ENCODE results near the gene GOLGA8A.
"Not testable (repeated sequence)": the region's sequence is repeated elsewhere in the genome, so short reads cannot be mapped to it uniquely, and the experiment has no call there.

The GOLGA8A gene, protein sequence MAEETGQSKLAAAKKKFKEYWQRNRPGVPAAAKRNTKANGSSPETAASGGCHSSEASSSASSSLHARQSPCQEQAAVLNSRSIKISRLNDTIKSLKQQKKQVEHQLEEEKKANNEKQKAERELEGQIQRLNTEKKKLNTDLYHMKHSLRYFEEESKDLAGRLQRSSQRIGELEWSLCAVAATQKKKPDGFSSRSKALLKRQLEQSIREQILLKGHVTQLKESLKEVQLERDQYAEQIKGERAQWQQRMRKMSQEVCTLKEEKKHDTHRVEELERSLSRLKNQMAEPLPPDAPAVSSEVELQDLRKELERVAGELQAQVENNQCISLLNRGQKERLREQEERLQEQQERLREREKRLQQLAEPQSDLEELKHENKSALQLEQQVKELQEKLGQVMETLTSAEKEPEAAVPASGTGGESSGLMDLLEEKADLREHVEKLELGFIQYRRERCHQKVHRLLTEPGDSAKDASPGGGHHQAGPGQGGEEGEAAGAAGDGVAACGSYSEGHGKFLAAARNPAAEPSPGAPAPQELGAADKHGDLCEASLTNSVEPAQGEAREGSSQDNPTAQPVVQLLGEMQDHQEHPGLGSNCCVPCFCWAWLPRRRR

DNA sequence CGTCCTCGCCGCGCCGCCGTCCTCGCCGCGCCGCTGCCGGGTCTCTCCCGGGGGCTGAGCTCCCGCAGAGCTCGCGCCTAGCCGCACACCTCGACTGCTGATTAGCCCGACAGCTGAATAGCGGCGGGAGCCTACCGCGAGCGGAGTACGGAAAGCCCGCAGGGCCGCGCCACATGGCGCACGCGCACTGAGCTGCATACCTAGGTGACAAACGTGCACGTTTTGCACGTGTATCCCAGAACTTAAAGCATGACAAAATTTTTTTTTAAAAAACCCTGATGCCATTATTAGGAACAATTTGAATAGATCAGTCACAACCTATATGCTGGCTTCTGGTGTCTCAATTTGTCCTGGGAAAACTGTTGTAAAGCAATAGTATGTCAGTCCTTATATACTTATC, at the start of gene GOLGA8A:
Gene GOLGA8A, minus strand, starts transcription at position 122 of the 400 bp plus-strand sequence. CDS start 48,117 bp downstream, outside the sequence.
- peak; percentile 54 for DNase-seq

GRCh38 chr15:34483644-34484043, 46.0 kb upstream of the GOLGA8A start:
- DNase-seq, result no peak

DNA sequence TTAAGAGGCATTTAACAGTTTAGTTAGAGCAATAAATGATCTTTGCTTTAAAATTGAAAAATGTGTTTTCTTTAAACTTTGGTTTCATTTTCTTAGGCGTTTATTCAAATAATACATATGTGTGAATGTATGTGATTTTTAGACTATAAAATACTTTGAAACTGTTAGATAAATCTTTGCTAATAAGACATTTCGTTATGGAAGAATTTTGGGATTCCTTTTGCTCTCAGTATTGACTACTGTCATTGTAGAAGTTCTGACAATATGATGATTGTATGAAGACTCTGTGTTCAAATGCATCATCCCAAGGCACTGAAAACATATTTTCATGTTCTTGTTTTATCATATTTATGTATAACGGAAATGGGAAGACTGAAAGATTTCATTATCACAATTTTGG, 43.8 kb upstream of the GOLGA8A start:
- DNase-seq, result no peak

- no peak for DNase-seq
These were observed 36.2 kb upstream of the GOLGA8A start for GRCh38 chr15:34473840-34474239.

DNA sequence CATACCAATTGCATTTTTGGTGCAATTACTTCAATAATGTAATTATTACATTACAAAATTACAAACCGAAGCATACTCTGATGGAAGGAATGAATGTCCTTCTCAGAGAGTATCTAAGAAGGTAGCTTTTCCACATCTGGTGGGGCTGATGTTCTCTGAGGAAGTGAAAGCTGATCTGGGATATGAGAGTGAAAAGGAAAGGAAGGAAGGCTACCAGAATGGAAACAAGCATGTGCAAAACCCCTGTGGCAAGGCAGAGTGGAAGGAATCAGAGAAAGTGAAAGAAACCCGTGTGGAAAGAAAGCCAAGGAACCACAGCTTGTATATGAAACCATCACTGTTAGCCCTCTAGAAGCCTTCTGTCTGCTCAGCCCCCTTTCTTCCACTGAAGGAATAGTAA, 35.3 kb upstream of the GOLGA8A start:
- no peak for DNase-seq

- no peak for DNase-seq
These were observed 33.3 kb upstream of the GOLGA8A start for GRCh38 chr15:34470892-34471291.

DNA sequence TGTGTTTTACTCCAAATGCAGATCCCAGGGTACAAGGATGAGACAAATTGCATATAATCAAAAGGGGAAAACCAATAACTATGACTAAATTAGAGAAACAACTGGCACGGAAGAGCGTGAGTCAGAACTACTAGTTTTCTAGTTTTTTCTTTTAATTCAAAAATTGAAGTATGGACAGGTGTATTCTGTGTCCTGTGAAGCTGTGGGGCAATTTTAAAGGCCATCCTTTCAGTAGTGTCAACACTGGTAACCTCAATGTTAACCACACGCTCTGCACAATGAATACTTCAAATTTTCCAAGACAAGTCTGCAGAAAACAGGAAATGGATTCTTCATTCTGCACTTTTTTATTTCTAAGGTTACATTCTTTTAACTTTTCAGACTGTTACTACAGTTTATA, 32.5 kb upstream of the GOLGA8A start:
- DNase-seq, result no peak

DNA sequence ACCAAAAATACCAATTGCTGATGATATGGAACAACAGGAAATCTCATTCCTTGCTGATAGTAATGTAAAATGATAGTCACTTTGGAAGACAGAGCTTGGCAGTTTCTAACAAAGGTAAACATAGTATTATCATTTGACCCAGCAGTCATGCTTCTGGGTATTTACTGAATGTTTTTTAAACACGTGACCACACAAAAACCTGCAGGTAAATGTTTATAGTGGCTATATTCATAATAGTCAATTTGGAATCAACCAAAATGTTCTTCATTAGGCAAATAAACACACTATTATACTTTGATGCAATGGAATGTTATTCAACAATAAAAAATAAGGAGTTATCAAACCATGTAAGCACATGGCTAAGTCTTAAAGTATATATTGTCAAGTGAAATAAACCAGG, 24.1 kb upstream of the GOLGA8A start:
- DNase-seq, result no peak

DNA sequence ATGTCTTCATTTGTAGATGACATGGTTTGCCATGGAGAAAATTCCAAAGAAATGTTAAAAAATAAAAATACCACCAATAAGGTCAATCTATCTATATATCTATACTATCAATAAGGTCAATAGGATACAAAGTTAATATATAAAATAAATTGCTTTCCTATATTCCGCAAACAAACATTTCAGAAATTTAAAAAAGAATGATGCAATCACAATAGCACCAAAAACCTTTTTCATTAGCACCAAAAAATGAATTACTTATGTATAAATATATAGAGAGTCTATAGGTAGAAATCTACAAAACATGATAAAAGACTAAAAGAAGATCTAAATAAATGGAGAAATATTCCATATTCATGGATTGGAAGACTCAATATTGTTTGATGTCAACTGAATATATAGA, 22.8 kb upstream of the GOLGA8A start:
- DNase-seq, result no peak

DNA sequence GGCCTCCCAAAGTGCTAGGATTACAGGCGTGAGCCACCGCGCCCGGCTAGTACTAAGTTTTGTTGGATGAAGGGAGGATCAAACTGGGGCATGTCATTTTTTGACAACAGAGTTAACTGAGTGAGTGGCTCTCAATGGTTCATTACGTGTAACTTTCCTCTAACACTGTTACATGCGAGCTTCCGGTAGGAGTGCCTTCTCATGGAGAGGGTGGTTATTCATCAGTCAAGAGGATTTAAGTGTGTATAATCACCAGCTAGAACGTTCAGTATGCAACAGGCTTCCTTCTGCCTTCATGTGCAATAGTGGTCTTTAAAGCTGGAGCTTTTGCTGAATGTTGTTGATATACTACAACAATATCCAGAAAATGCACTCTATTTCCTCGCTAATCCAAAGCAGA, 19.1 kb upstream of the GOLGA8A start:
- DNase-seq, result no peak

- DNase-seq, result no peak
These were observed 5.3 kb upstream of the GOLGA8A start for GRCh38 chr15:34442891-34443290.

DNA sequence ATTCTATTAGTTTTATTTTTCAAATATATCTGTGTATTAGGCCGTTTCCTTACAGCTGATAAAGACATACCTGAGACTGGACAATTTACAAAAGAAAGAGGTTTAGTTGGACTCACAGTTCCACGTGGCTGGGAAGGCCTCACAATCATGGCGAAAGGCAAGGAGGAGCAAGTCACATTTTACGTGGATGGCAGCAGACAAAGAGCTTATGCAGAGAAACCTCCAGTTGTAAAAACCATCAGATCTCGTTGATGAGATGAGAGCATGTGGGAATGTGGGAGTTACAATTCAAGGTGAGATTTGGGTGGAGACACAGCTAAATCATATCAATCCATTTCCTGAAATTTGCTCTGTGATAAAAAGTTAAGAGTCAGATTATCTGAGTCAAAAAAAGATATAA, 2.3 kb upstream of the GOLGA8A start:
- DNase-seq, result no peak

GRCh38 chr15:34436956-34437442, 609 bp downstream of the GOLGA8A start:
- no peak for DNase-seq

DNA sequence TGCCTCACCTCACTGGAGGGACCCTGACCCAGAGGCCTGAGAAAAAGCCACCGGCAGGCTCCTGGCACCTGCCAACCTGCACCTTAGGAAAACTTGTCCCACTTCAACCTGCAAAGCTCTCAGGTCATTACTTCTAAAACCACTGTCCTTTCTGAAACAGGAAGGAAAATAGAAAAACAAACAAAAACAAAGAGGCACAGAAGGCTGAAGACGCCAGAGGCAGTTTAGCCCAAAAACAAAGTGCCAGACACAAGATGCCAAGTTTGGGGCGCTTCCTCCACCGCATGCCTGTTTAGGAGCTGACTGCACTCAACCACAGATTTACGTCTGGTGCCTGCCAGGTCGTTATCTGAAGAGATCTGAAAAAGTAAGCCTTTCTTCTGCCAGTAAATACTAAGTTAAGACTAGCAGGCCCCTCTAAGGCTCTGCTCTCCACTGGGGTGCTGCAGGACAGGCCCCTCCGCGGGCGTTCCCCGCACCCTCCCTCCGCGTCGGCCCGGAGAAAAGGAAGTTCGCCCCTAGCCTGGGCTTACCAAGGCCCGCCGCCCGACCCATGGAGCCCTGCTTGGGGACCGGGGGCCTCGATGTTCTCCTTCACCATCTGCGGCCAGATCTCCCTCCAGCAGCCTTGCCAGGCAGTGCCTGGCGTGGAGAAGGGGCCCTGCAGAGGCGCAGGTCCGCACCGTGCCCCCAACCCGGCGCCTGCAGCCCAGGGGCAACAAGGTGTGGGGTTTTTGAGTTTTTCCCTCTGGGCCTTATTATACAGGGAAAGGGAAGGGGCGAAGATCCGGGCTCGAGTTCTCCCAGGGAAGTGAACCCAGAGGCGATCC, 1.3 kb downstream of the GOLGA8A start:
- DNase-seq, result no peak

GRCh38 chr15:34435658-34436057, 1.9 kb downstream of the GOLGA8A start:
- no peak for DNase-seq

DNA sequence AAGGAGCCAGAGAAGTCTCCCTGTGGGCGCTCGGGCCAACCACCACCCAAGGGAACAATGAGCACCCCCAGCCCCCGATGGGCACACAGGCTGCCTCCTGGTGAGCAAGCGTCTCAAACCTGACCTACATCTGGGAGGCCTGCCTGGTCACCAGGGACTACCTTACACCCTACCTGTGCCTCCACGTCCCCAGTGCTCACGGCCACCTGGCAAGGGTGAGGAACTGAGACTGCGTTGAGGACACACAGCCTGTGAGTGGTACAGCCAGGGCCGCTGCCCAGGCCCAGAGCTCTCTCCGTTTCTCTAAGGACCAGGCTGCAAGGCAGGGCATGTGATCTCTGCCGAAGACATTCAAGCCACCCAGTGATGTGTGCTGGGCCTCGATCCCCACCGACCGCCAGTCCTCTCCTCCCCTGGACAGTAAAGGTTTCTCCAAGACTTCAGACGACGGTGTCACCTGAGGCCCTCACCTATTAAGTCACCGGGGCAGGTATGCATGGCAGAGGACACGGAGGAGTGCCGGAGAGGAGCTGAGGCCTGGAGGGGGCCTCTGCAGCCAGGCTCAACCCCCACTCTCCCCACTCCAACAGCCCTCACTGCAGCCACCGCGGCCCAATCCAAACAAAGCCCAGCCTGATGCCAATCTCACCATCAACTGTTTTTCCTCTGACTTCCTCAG, 2.8 kb downstream of the GOLGA8A start:
- DNase-seq, result no peak

DNA sequence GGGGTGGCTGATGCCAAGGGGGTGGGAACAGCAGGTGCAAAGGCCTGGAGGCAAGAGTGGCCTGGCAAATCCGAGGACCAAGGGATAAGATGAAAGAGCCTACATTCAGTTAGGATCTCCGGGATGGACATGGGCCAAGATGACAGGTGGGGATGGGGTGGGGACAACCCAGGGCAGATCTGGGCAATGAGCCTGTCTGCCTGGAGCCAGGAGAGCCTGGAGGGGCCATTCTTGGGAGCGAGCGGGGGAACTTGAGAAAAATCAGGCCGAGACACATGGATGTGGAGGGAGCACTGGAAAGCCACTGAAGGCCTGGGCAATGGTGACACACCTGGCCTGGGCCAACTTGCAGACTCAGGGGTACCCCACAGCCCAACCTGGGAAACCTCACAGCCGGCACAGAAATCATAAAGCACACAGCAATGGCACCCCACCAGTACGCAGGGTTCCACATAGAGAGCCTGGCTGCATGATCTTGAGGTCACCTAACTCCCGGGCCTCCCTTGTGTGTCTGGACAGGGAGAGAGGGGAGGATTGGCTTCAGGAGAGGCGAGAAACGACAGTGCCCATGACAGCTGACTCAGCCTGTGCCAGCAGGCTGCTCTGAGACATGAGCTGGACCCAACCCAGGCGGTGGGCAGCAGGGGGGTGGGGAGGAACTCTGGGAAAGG, 3.5 kb downstream of the GOLGA8A start:
- DNase-seq, result not testable (repeated sequence)

DNA sequence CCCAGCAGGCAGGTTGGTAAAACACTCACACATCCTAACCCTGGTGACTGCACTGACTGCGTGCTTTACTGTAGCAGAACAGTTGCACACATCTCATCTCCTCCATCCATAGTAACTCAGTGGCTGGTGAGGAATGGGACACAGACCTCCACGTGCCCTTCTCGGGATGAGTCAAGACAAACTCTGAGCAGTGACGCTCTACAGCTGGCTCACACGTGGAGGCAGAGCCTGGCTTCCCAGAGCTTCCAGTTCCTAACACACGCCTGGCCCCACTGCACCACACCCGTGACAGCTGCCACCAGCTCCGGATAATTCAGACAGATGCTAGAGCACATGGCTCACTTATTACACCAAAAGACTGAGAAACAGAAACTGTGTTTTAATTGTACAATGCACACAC, 7.0 kb downstream of the GOLGA8A start:
- not testable (repeated sequence) for DNase-seq

DNA sequence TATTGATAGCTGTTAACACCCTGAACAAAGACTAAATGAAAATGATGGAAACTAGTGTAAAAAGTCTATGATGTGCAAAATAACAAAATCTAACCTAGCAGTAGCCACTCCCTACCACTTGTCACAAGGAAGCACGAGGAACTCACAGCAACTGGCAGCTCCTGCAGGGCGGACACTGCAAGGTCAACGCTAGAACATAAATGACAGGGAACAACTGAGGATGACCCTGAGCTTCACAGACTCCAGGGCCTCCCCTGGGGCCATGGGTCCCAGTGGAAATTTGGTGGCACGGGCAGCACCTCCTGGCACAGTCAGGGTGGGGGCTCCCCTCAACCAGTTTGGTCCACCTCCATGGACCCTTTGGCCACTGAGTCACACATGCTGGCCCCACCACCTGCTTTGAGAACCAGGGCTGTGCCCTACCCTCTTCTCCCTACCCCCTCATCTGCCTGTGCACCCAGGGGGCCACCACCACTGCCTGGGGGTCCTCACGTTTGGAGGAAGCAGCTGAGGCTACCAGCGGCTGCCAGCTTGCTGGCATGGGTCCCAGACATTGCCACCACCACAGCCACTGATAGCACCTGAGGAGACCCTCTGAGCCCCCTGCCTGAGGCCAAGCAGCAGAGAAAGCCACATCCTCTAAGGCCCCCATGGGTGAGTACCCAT, 14.1 kb downstream of the GOLGA8A start:
- DNase-seq, result not testable (repeated sequence)

DNA sequence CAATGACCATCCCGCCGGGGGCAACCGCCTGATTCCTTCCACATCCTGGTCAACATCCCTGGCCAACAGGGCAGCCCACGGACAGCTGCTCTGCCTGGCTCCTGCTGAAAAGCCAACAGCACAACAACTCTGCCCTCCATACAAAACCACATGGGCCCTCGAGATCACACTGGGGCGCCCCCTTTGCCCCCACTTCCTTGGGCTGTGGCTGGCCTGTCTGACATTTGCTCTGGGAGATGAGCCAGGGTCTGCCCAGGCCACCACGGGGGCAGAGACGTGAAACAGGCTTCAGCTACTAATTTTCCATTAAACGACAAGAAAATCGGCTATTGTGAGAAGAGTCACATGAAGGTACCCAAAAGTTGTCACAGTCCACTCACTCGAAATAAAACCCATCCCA, 16.7 kb downstream of the GOLGA8A start:
- DNase-seq, result not testable (repeated sequence)

- not testable (repeated sequence) for DNase-seq
These were observed 19.2 kb downstream of the GOLGA8A start for GRCh38 chr15:34418435-34418834.

DNA sequence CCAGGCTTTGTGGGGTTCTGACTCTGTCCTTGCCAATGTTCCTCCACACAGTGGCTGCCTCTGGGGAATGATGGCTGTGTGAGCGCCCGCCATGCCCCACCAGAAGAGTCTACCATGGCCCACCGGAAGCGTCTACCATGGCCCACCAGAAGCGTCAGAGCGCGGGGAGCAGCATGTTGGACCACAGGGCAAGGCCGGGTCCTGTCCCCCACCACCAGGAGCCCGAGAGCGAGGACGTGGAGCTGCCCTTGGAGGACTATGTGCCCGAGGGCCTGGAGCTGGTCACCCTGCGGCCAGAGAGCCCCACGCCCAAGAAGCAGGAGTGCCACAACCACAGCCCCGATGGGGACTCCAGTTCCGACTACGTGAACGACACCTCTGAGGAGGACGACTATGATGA, 28.1 kb downstream of the GOLGA8A start:
- not testable (repeated sequence) for DNase-seq
